ENCODE measurements around the gene EIF3L. TPM values are rescaled to one million over a fixed set of nuclear protein-coding genes. Genes with fewer than 3 reads are reported as not detected.

EIF3L gene
- total RNA-seq, 1 experiment from 2014 or later, result 582 TPM

GRCh38 chr22:37924386-37925065 is 75.3 kb downstream of the EIF3L start:
- H3K79me2 ChIP-seq (ENCODE audit: low read depth), result no peaks in the 10 kb centered on the region

GRCh38 chr22:37925330-37925729 is 76.1 kb downstream of the EIF3L start:
- no peak for DNase-seq
- H3K27me3 ChIP-seq (ENCODE audit: insufficient read depth, low read depth), result no peaks in the 10 kb centered on the region
- intact Hi-C loops (cut with micrococcal nuclease; ENCODE audit: unreplicated experiment), result no loop called here
- BruUV-seq (replicated peaks), result no TSS peak
- ChIA-PET CTCF (no interaction called here), POLR2A (ENCODE audit: unreplicated experiment) (interaction anchor here (0.5 kb wide), 1 partner anchor 315 kb away, joined by 3 read pairs; no protein-coding TSS in a partner anchor)
- H4K20me1 ChIP-seq (ENCODE audit: insufficient read depth), result peaks cover 55% of the 10 kb centered on the region
- H3K4me1 ChIP-seq (replicated peaks; ENCODE audit: insufficient read depth), result no peaks in the 10 kb centered on the region
- no peaks in the 10 kb centered on the region for H3K79me2 ChIP-seq (ENCODE audit: low read depth)
- H3K9me2 ChIP-seq (ENCODE audit: insufficient read depth), result no peaks in the 10 kb centered on the region
- peaks cover 31% of the 10 kb centered on the region for H3K36me3 ChIP-seq (ENCODE audit: low read depth)
- H3K4me2 ChIP-seq, result no peak overlapping the region
- H3K4me3 ChIP-seq, result no peak overlapping the region
- H3K9me3 ChIP-seq (ENCODE audit: insufficient read depth, low read depth), result no peaks in the 10 kb centered on the region
- no peak overlapping the region for H2AFZ ChIP-seq
- peaks cover 18% of the 10 kb centered on the region; the same call in 1 of the 2 replicates for H3F3A ChIP-seq (ENCODE audit: insufficient read depth, low read depth)
- TF ChIP-seq CTCF (conservative IDR thresholded peaks at IDR 0.05) (no peak), EZH2 (IDR thresholded peaks at IDR 0.05; ENCODE audit: low read depth) (no peak)
- H3K27ac ChIP-seq, result no peak overlapping the region

More at GRCh38 chr22:37924386-37925065, 75.3 kb downstream of the EIF3L start:
- no peak overlapping the region for H3K4me3 ChIP-seq
- intact Hi-C loops (cut with micrococcal nuclease; ENCODE audit: unreplicated experiment), result no loop called here
- no peak overlapping the region for H2AFZ ChIP-seq
- no peak for DNase-seq
- no peaks in the 10 kb centered on the region for H3K9me3 ChIP-seq (ENCODE audit: insufficient read depth, low read depth)
- H3K9me2 ChIP-seq (ENCODE audit: insufficient read depth), result no peaks in the 10 kb centered on the region
- TF ChIP-seq EZH2 (IDR thresholded peaks at IDR 0.05; ENCODE audit: low read depth) (no peak), CTCF (conservative IDR thresholded peaks at IDR 0.05) (no peak)
- no peaks in the 10 kb centered on the region for H3K4me1 ChIP-seq (replicated peaks; ENCODE audit: insufficient read depth)
- POLR2A ChIA-PET (ENCODE audit: unreplicated experiment), result interaction anchor here (0.5 kb wide), 1 partner anchor 316 kb away, joined by 3 read pairs; no protein-coding TSS in a partner anchor
- H4K20me1 ChIP-seq (ENCODE audit: insufficient read depth), result peaks cover 47% of the 10 kb centered on the region
- H3K36me3 ChIP-seq (ENCODE audit: low read depth), result peaks cover 36% of the 10 kb centered on the region
- peaks cover 10% of the 10 kb centered on the region for H3F3A ChIP-seq (ENCODE audit: insufficient read depth, low read depth)
- CTCF ChIA-PET, result no interaction called here
- H3K27ac ChIP-seq, result no peak overlapping the region
- H3K4me2 ChIP-seq, result no peak overlapping the region
- BruUV-seq (replicated peaks), result no TSS peak
- no peaks in the 10 kb centered on the region for H3K27me3 ChIP-seq (ENCODE audit: insufficient read depth, low read depth)

- no peaks in the 10 kb centered on the region for H3K9me3 ChIP-seq (ENCODE audit: insufficient read depth, low read depth)
- H3K4me3 ChIP-seq, result no peak overlapping the region
- POLR2A ChIA-PET (ENCODE audit: unreplicated experiment), result no interaction called here
- CTCF ChIA-PET, result no interaction called here
- no peaks in the 10 kb centered on the region for H3K27me3 ChIP-seq (ENCODE audit: insufficient read depth, low read depth)
- DNase-seq, result no peak
- no TSS peak for BruUV-seq (replicated peaks)
- H4K20me1 ChIP-seq (ENCODE audit: insufficient read depth), result peaks cover 60% of the 10 kb centered on the region
- no peak overlapping the region for H3K4me2 ChIP-seq
- no peak for TF ChIP-seq CTCF (conservative IDR thresholded peaks at IDR 0.05)
- TF ChIP-seq EZH2 (IDR thresholded peaks at IDR 0.05; ENCODE audit: low read depth), result no peak
- no peaks in the 10 kb centered on the region for H3K4me1 ChIP-seq (replicated peaks; ENCODE audit: insufficient read depth)
- no peaks in the 10 kb centered on the region for H3K79me2 ChIP-seq (ENCODE audit: low read depth)
- H3K36me3 ChIP-seq (ENCODE audit: low read depth), result peaks cover 30% of the 10 kb centered on the region
- H2AFZ ChIP-seq, result no peak overlapping the region
- intact Hi-C loops (cut with micrococcal nuclease; ENCODE audit: unreplicated experiment), result no loop called here
- H3K27ac ChIP-seq, result no peak overlapping the region
- no peaks in the 10 kb centered on the region for H3K9me2 ChIP-seq (ENCODE audit: insufficient read depth)
- H3F3A ChIP-seq (ENCODE audit: insufficient read depth, low read depth), result peaks cover 23% of the 10 kb centered on the region; the same call in 1 of the 2 replicates
These were observed 76.5 kb downstream of the EIF3L start for GRCh38 chr22:37925767-37926166.

All from PC-9 (cell line).